ENCODE measurements around the gene DPY19L1. TPM values are rescaled to one million over a fixed set of nuclear protein-coding genes. Genes with fewer than 3 reads are reported as not detected.
"Not testable (repeated sequence)": the region's sequence is repeated elsewhere in the genome, so short reads cannot be mapped to it uniquely, and the experiment has no call there.

Gene DPY19L1
- total RNA-seq, 1 experiment from 2014 or later = 46.8 TPM

GRCh38 chr7:34995757-34996156, 41.5 kb downstream of the DPY19L1 start:
- no peaks in the 10 kb centered on the region for H3K9me3 ChIP-seq (ENCODE audit: low read depth, low read length, poor library complexity, severe bottlenecking)
- CTCF ChIA-PET = no interaction called here
- POLR2A ChIA-PET (ENCODE audit: low non-redundant PET) = no interaction called here

GRCh38 chr7:34991938-34992840, 45.1 kb downstream of the DPY19L1 start:
- no peaks in the 10 kb centered on the region for H3K9me3 ChIP-seq (ENCODE audit: low read depth, low read length, poor library complexity, severe bottlenecking)
- CTCF ChIA-PET = no interaction called here
- intact Hi-C loops (cut with micrococcal nuclease; ENCODE audit: unreplicated experiment) = no loop called here
- no peaks in the 10 kb centered on the region for H3K27me3 ChIP-seq (replicated peaks; ENCODE audit: insufficient read depth, low read depth, low read length, poor library complexity)
- POLR2A ChIA-PET (ENCODE audit: low non-redundant PET) = interaction anchor here (0.7 kb wide), 1 partner anchor 9 kb away, joined by 7 read pairs; no protein-coding TSS in a partner anchor
- no peak overlapping the region for H3K27ac ChIP-seq (ENCODE audit: low read depth, low read length, poor library complexity, severe bottlenecking)
- peak; percentile 52 for DNase-seq (ENCODE audit: low spot score)
- BruUV-seq (replicated peaks) = no TSS peak
- no peak overlapping the region for H3K4me3 ChIP-seq (ENCODE audit: low read depth, low read length, poor library complexity, severe bottlenecking)
- TF ChIP-seq, protein P1, sequence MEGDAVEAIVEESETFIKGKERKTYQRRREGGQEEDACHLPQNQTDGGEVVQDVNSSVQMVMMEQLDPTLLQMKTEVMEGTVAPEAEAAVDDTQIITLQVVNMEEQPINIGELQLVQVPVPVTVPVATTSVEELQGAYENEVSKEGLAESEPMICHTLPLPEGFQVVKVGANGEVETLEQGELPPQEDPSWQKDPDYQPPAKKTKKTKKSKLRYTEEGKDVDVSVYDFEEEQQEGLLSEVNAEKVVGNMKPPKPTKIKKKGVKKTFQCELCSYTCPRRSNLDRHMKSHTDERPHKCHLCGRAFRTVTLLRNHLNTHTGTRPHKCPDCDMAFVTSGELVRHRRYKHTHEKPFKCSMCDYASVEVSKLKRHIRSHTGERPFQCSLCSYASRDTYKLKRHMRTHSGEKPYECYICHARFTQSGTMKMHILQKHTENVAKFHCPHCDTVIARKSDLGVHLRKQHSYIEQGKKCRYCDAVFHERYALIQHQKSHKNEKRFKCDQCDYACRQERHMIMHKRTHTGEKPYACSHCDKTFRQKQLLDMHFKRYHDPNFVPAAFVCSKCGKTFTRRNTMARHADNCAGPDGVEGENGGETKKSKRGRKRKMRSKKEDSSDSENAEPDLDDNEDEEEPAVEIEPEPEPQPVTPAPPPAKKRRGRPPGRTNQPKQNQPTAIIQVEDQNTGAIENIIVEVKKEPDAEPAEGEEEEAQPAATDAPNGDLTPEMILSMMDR (conservative IDR thresholded peaks at IDR 0.05; ENCODE audit: low read depth, low read length) = no peak
- TF ChIP-seq EZH2 (IDR thresholded peaks at IDR 0.05; ENCODE audit: borderline replicate concordance, low read depth, low read length, poor library complexity, severe bottlenecking) = no peak
- no peaks in the 10 kb centered on the region for H3K36me3 ChIP-seq (ENCODE audit: insufficient read depth, low read length, poor library complexity, severe bottlenecking)
- H3K4me1 ChIP-seq (ENCODE audit: insufficient read depth, low read length, poor library complexity, severe bottlenecking) = peaks cover 10% of the 10 kb centered on the region

More at GRCh38 chr7:34995757-34996156, 41.5 kb downstream of the DPY19L1 start:
- intact Hi-C loops (cut with micrococcal nuclease; ENCODE audit: unreplicated experiment) = no loop called here
- Histone ChIP-seq H3K4me3 (ENCODE audit: low read depth, low read length, poor library complexity, severe bottlenecking) (no peak overlapping the region), H3K27ac (ENCODE audit: low read depth, low read length, poor library complexity, severe bottlenecking) (no peak overlapping the region), H3K4me1 (ENCODE audit: insufficient read depth, low read length, poor library complexity, severe bottlenecking) (peaks cover 10% of the 10 kb centered on the region), H3K36me3 (ENCODE audit: insufficient read depth, low read length, poor library complexity, severe bottlenecking) (no peaks in the 10 kb centered on the region), H3K27me3 (replicated peaks; ENCODE audit: insufficient read depth, low read depth, low read length, poor library complexity) (no peaks in the 10 kb centered on the region)
- DNase-seq (ENCODE audit: low spot score) = no peak
- no peak for TF ChIP-seq EZH2 (IDR thresholded peaks at IDR 0.05; ENCODE audit: borderline replicate concordance, low read depth, low read length, poor library complexity, severe bottlenecking)
- TF ChIP-seq, protein P1 (conservative IDR thresholded peaks at IDR 0.05; ENCODE audit: low read depth, low read length) = no peak
- no TSS peak for BruUV-seq (replicated peaks)

DNA sequence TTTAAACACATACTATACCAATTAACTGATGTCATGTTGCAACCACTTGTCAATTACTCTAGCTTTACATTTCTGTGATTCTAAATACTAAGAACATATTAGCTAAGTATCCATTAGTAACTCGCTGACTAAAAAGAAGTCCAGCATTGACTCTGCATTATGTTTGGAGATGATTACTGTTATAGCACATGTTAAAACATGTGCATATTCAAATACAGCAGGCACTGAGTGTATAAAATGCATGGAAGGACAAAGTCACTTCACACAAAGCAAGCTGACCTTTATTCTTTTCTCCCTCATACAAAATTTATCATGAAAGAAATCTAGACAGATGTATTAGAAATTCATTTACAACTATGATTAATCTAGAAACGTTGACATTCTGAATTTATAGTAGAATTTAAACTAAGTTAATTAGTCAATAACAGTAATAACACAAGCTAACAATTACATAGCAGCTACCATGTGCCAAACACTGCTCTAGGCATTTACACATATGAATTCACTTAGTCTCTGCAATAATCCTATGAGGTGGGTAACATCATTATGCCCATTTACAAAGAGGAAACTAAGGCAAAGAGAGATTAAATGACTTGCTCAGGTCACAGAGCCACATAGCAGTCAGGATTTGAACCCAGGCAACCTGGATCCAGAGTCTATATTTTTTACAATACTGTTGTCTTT, 48.7 kb downstream of the DPY19L1 start:
- H3K27me3 ChIP-seq (replicated peaks; ENCODE audit: insufficient read depth, low read depth, low read length, poor library complexity); H3K9me3 ChIP-seq (ENCODE audit: low read depth, low read length, poor library complexity, severe bottlenecking); DNase-seq (ENCODE audit: low spot score); H3K4me3 ChIP-seq (ENCODE audit: low read depth, low read length, poor library complexity, severe bottlenecking); H3K27ac ChIP-seq (ENCODE audit: low read depth, low read length, poor library complexity, severe bottlenecking); intact Hi-C loops (cut with micrococcal nuclease; ENCODE audit: unreplicated experiment); BruUV-seq (replicated peaks); H3K36me3 ChIP-seq (ENCODE audit: insufficient read depth, low read length, poor library complexity, severe bottlenecking); H3K4me1 ChIP-seq (ENCODE audit: insufficient read depth, low read length, poor library complexity, severe bottlenecking); POLR2A ChIA-PET (ENCODE audit: low non-redundant PET); CTCF ChIA-PET: not testable (repeated sequence)

- DNase-seq (ENCODE audit: low spot score); H3K27ac ChIP-seq (ENCODE audit: low read depth, low read length, poor library complexity, severe bottlenecking); H3K4me1 ChIP-seq (ENCODE audit: insufficient read depth, low read length, poor library complexity, severe bottlenecking); H3K36me3 ChIP-seq (ENCODE audit: insufficient read depth, low read length, poor library complexity, severe bottlenecking); POLR2A ChIA-PET (ENCODE audit: low non-redundant PET); H3K4me3 ChIP-seq (ENCODE audit: low read depth, low read length, poor library complexity, severe bottlenecking); H3K27me3 ChIP-seq (replicated peaks; ENCODE audit: insufficient read depth, low read depth, low read length, poor library complexity); BruUV-seq (replicated peaks); intact Hi-C loops (cut with micrococcal nuclease; ENCODE audit: unreplicated experiment); H3K9me3 ChIP-seq (ENCODE audit: low read depth, low read length, poor library complexity, severe bottlenecking); CTCF ChIA-PET: not testable (repeated sequence)
Observed at GRCh38 chr7:34985155-34985554, 52.1 kb downstream of the DPY19L1 start.

DNA sequence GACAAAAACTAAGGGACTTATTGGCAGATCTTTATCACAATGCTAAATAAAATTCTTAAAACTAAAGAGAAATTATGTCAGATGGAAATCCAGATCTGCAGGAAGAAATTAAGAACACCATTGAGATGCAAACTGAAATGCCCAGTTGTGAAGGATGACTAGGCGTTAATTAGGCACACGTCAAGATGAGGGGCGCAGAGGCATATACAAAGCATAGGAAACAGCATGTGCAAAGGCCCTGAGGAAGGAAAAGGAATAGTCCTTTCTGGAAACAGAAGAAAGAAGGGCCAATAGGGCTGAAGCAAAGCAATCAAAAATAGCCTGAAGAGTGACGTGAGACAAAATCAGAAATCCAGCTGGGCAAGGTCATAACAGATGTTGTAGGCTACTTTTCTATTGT, 53.1 kb downstream of the DPY19L1 start:
- H3K27me3 ChIP-seq (replicated peaks; ENCODE audit: insufficient read depth, low read depth, low read length, poor library complexity); H3K4me1 ChIP-seq (ENCODE audit: insufficient read depth, low read length, poor library complexity, severe bottlenecking); H3K4me3 ChIP-seq (ENCODE audit: low read depth, low read length, poor library complexity, severe bottlenecking); BruUV-seq (replicated peaks); H3K9me3 ChIP-seq (ENCODE audit: low read depth, low read length, poor library complexity, severe bottlenecking); intact Hi-C loops (cut with micrococcal nuclease; ENCODE audit: unreplicated experiment); CTCF ChIA-PET; POLR2A ChIA-PET (ENCODE audit: low non-redundant PET); H3K36me3 ChIP-seq (ENCODE audit: insufficient read depth, low read length, poor library complexity, severe bottlenecking); H3K27ac ChIP-seq (ENCODE audit: low read depth, low read length, poor library complexity, severe bottlenecking); DNase-seq (ENCODE audit: low spot score): not testable (repeated sequence)

All from A673 (cell line).